IgD-negative memory B cell (primary cell): ENCODE results near the gene TGDS. TPM values are rescaled to one million over a fixed set of nuclear protein-coding genes. Genes with fewer than 3 reads are reported as not detected.
"Not testable (repeated sequence)": the region's sequence is repeated elsewhere in the genome, so short reads cannot be mapped to it uniquely, and the experiment has no call there.

Experiments
- H3K27ac Mint-ChIP-seq, 3 donors: one replicate each; pipeline ENCODE4 v1.8.0; 2020 to 2022; ENCODE audit warnings: mild to moderate bottlenecking in 3 of 3, mixed read lengths in 3 of 3, moderate library complexity in 1 of 3
- H3K27me3 Mint-ChIP-seq: one replicate; pipeline ENCODE4 v1.8.0; 2021; ENCODE audit warnings: mixed read lengths
- H3K36me3 Mint-ChIP-seq: one replicate; pipeline ENCODE4 v1.8.0; 2020; ENCODE audit warnings: mild to moderate bottlenecking, mixed read lengths
- H3K4me1 Mint-ChIP-seq, 3 donors: one replicate each; pipeline ENCODE4 v1.8.0; 2020 to 2022; ENCODE audit warnings: mixed read lengths in 3 of 3, mild to moderate bottlenecking in 1 of 3
- H3K4me3 Mint-ChIP-seq, 4 donors: one replicate each; pipeline ENCODE4 v1.8.0; 2020 to 2022; ENCODE audit warnings: mild to moderate bottlenecking in 4 of 4, mixed read lengths in 4 of 4, moderate library complexity in 3 of 4
- H3K9me3 Mint-ChIP-seq, 3 donors: one replicate each; pipeline ENCODE4 v1.8.0; 2020 to 2021; ENCODE audit warnings: mixed read lengths in 3 of 3, mild to moderate bottlenecking in 1 of 3
- polyA plus RNA-seq: library from polyadenylated mRNA; unstranded; fragments of 300-500 nt; fragmentation: Illumina TruSeq; gene quantifications from one replicate; pipeline ENCODE4 v1.2.3, GENCODE V29; 2021

TGDS gene
- polyA plus RNA-seq, 1 donor from 2014 or later, result 9.5 TPM

- Mint-ChIP-seq H3K36me3 (no peaks in the 10 kb centered on the region), H3K27ac (peak overlapping the region; percentile 98 to 100 (median 99)), H3K4me1 (peaks cover 14 to 22% (median 18%) of the 10 kb centered on the region in 3 donors), H3K27me3 (peaks cover 2% of the 10 kb centered on the region), H3K9me3 (peaks cover 0 to 4% (median 0%) of the 10 kb centered on the region in 3 donors), H3K4me3 (peak overlapping the region; percentile 94 to 96 (median 95))
These were observed 45.8 kb downstream of the TGDS start for GRCh38 chr13:94550062-94550738.

DNA sequence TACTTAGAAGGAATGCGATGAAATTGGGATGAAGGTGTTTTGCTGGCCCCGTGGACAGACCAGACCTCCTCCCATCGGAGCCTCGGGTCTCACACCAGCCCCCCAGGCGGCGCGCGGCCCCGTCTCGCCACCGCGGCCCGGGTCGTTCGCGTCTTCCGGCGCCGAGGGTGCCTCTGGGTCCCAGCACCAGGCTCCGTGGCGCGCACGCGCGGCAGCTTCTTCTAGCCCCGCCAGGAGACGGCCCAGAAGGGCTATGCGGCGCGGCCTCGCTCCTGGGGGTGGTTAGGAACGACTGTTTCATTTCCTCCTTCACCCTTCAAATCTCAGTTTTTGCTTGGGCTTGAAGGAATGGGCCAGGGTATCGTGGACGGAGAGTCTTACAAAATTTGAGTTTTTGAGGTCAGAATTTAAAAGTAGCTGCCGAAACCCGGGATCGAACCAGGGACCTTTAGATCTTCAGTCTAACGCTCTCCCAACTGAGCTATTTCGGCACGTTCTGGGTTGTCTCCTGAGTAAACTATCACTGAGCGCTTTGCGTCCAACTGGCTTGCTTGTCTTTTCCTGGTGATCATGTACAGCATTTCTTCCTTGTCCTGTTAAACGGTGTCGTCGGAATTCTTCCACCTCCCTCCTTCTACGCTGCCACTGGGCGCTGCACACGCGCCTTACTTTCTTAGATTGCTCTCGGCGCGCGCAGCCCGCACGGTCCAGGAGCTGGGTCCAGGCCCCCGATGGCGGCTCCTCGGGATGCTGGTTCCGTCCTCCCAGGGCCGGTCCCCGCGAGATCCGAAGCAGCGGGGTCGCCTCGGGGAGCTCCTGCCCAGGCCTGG is 46.5 kb downstream of the TGDS start:
- H3K27ac Mint-ChIP-seq, result peak overlapping the region; percentile 98 to 100 (median 99)
- H3K36me3 Mint-ChIP-seq, result no peaks in the 10 kb centered on the region
- peaks cover 2% of the 10 kb centered on the region for H3K27me3 Mint-ChIP-seq
- H3K9me3 Mint-ChIP-seq, result peaks cover 0 to 4% (median 0%) of the 10 kb centered on the region in 3 donors
- H3K4me1 Mint-ChIP-seq, result peaks cover 14 to 22% (median 18%) of the 10 kb centered on the region in 3 donors
- peak overlapping the region; percentile 94 to 96 (median 95) for H3K4me3 Mint-ChIP-seq

- peak overlapping the region; percentile 94 to 96 (median 95) for H3K4me3 Mint-ChIP-seq
- peaks cover 2% of the 10 kb centered on the region for H3K27me3 Mint-ChIP-seq
- peaks cover 0 to 4% (median 0%) of the 10 kb centered on the region in 3 donors for H3K9me3 Mint-ChIP-seq
- peaks cover 14 to 22% (median 18%) of the 10 kb centered on the region in 3 donors for H3K4me1 Mint-ChIP-seq
- H3K27ac Mint-ChIP-seq, result peak overlapping the region; percentile 98 to 100 (median 99)
- H3K36me3 Mint-ChIP-seq, result no peaks in the 10 kb centered on the region
These were observed 47.1 kb downstream of the TGDS start for GRCh38 chr13:94548821-94549231.

DNA sequence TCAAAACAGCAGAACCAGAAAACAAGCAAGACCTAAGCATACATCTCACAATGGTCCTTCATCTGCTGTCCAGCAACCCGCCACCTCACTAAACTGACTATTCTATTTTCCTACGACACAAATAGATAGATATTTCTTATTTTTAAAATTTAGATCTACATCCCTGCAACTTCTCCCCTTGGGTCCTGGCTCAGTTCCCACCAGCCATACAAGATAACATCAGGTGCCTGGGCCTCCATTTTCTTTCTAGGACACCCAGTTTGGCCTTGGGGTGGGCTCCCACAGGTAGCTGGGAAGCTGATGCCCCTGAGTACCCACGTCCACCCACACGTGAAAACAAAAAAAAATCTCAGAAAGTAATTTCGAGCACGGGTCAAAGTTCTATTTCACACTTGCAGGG is 47.6 kb downstream of the TGDS start:
- no peaks in the 10 kb centered on the region for H3K36me3 Mint-ChIP-seq
- peak overlapping the region; percentile 94 to 96 (median 95) for H3K4me3 Mint-ChIP-seq
- H3K27ac Mint-ChIP-seq, result peak overlapping the region; percentile 98 to 100 (median 99)
- H3K27me3 Mint-ChIP-seq, result peaks cover 2% of the 10 kb centered on the region
- peaks cover 14 to 22% (median 18%) of the 10 kb centered on the region in 3 donors for H3K4me1 Mint-ChIP-seq
- peaks cover 0 to 4% (median 0%) of the 10 kb centered on the region in 3 donors for H3K9me3 Mint-ChIP-seq

DNA sequence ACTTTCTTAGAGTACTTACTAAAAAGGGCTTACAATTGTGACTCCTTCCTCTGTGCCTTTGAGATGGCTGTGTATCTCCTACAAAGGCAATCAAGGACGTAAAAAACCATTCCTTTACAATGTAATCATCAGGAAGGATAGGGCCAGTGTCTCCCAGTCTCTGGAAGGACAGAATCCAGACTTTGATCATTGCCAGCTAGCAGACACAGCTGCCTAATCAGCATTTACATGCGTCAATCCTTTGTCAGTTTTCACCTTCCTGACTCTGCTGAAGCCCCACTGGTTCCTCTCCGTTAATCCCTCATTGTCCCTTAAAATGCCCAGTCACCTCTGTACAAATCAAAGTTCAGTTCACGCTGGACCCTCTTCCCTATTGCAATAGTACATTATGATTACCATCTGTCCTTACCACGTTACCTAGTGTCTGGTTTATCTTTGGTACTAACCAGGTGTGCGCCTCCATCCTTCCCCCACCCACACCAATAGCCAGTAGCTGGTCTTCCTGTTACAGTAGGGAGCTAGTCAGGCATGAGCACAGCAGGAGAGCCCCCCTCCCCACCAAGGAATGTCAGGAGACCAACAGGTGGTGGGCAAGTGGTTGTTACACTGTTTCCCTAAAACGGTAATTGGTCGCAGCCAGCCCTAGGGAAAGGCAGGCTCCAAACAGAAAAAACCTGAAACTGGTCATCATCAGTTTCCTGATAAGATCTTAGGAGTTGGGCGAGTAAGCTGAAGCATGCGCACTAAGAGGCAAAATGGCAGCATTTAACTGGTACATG is 49.7 kb downstream of the TGDS start:
- H3K36me3 Mint-ChIP-seq, result no peaks in the 10 kb centered on the region
- peaks cover 5% of the 10 kb centered on the region for H3K27me3 Mint-ChIP-seq
- peaks cover 0 to 4% (median 0%) of the 10 kb centered on the region in 3 donors for H3K9me3 Mint-ChIP-seq
- no peak overlapping the region for H3K27ac Mint-ChIP-seq
- H3K4me3 Mint-ChIP-seq, result peak overlapping the region in 1 of 4 donors; percentile 11
- H3K4me1 Mint-ChIP-seq, result peaks cover 14 to 22% (median 16%) of the 10 kb centered on the region in 3 donors

DNA sequence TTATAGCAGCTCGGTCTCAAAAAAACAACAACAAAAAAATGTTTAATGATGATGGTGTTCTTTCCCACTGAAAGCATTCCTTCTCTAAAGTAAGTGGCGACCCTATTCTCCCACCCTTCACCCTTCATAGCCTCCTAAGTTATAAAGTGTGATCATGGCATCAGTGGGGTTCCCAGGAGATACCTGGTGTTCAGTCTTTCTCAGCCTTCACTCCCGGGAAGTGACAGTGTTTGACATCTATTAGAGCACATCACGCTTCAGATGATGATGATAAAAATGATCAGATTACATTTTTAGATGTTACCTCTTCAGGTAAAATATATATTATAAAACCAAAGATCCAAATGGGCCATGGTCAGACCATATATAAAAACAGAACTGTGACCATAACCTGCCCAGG is 51.0 kb downstream of the TGDS start:
- Mint-ChIP-seq H3K36me3 (no peaks in the 10 kb centered on the region), H3K27me3 (peaks cover 5% of the 10 kb centered on the region), H3K4me3 (no peak overlapping the region), H3K9me3 (peaks cover 0 to 4% (median 0%) of the 10 kb centered on the region in 3 donors), H3K4me1 (peaks cover 12 to 15% (median 14%) of the 10 kb centered on the region in 3 donors), H3K27ac (no peak overlapping the region)

GRCh38 chr13:94542917-94543316 is 53.0 kb downstream of the TGDS start:
- no peaks in the 10 kb centered on the region for H3K9me3 Mint-ChIP-seq
- H3K27ac Mint-ChIP-seq, result no peak overlapping the region
- no peak overlapping the region for H3K4me3 Mint-ChIP-seq
- peaks cover 4% of the 10 kb centered on the region for H3K27me3 Mint-ChIP-seq
- H3K36me3 Mint-ChIP-seq, result no peaks in the 10 kb centered on the region
- H3K4me1 Mint-ChIP-seq, result peaks cover 1% of the 10 kb centered on the region in 3 donors

GRCh38 chr13:94537740-94538630 is 58.0 kb downstream of the TGDS start:
- Mint-ChIP-seq H3K27me3 (peaks cover 2% of the 10 kb centered on the region), H3K36me3 (no peaks in the 10 kb centered on the region), H3K9me3 (no peaks in the 10 kb centered on the region), H3K4me1 (no peaks in the 10 kb centered on the region), H3K4me3 (no peak overlapping the region), H3K27ac (peak overlapping the region in 1 of 3 donors; percentile 67)

GRCh38 chr13:94535775-94536174 is 60.2 kb downstream of the TGDS start:
- Mint-ChIP-seq H3K9me3 (peaks cover 0 to 6% (median 0%) of the 10 kb centered on the region in 3 donors), H3K27ac (no peak overlapping the region)

GRCh38 chr13:94535231-94535630 is 60.7 kb downstream of the TGDS start:
- H3K36me3 Mint-ChIP-seq, result no peaks in the 10 kb centered on the region
- H3K27me3 Mint-ChIP-seq, result no peaks in the 10 kb centered on the region
- H3K4me1 Mint-ChIP-seq, result no peaks in the 10 kb centered on the region
- H3K9me3 Mint-ChIP-seq, result peaks cover 0 to 6% (median 0%) of the 10 kb centered on the region in 3 donors
- no peak overlapping the region for H3K27ac Mint-ChIP-seq
- H3K4me3 Mint-ChIP-seq, result no peak overlapping the region

More at GRCh38 chr13:94535775-94536174, 60.2 kb downstream of the TGDS start:
- Mint-ChIP-seq H3K4me3 (no peak overlapping the region), H3K4me1 (no peaks in the 10 kb centered on the region), H3K27me3 (no peaks in the 10 kb centered on the region), H3K36me3 (no peaks in the 10 kb centered on the region)

GRCh38 chr13:94534166-94534565 is 61.8 kb downstream of the TGDS start:
- Mint-ChIP-seq H3K36me3 (peaks cover 4% of the 10 kb centered on the region), H3K9me3 (peaks cover 0 to 10% (median 0%) of the 10 kb centered on the region in 3 donors), H3K27ac (no peak overlapping the region), H3K4me3 (no peak overlapping the region), H3K27me3 (peaks cover 4% of the 10 kb centered on the region), H3K4me1 (no peaks in the 10 kb centered on the region)

DNA sequence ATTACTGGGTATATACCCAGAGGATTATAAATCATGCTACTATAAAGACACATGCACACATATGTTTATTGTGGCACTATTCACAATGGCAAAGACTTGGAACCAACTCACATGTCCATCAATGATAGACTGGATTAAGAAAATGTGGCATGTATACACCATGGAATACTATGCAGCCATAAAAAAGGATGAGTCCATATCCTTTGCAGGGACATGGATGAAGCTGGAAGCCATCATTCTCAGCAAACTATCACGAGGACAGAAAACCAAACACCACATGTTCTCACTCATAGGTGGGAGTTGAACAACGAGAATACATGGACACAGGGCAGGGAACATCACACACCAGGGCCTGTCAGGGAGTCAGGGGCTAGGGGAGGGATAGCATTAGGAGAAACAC is 63.7 kb downstream of the TGDS start:
- not testable (repeated sequence) for H3K4me1 Mint-ChIP-seq, H3K27ac Mint-ChIP-seq, H3K4me3 Mint-ChIP-seq, H3K27me3 Mint-ChIP-seq, H3K36me3 Mint-ChIP-seq
- peaks cover 0 to 11% (median 5%) of the 10 kb centered on the region in 3 donors for H3K9me3 Mint-ChIP-seq

- peaks cover 0 to 10% (median 5%) of the 10 kb centered on the region in 3 donors for H3K9me3 Mint-ChIP-seq
- not testable (repeated sequence) for H3K27ac Mint-ChIP-seq, H3K4me1 Mint-ChIP-seq, H3K36me3 Mint-ChIP-seq, H3K27me3 Mint-ChIP-seq, H3K4me3 Mint-ChIP-seq
These were observed 69.0 kb downstream of the TGDS start for GRCh38 chr13:94526956-94527355.

DNA sequence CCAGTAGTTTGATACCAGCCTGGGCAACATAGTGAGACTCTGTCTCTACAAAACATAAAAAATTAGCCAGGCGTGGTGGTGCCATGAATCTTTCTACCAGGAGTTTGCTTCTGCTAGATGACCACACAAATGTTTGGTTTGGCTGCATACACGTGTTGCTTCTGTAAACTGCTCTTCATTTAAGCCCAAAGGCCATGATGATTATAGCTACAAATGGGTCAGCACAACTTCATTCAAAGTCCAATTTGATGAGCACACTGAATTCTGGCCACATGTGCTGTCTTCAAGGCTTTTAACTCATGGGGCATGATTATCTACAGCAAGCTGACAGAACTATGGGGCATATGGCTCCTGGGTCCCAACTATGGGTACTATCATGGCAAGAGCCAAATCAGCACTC is 70.2 kb downstream of the TGDS start:
- H3K9me3 Mint-ChIP-seq, result peaks cover 0 to 5% (median 5%) of the 10 kb centered on the region in 3 donors
- H3K4me1 Mint-ChIP-seq, result no peaks in the 10 kb centered on the region
- no peak overlapping the region for H3K27ac Mint-ChIP-seq
- H3K36me3 Mint-ChIP-seq, result peaks cover 4% of the 10 kb centered on the region
- H3K27me3 Mint-ChIP-seq, result peaks cover 4% of the 10 kb centered on the region
- no peak overlapping the region for H3K4me3 Mint-ChIP-seq
